DMS114 treated with DMSO at 0.1 percent for 48 hours (cell line): ENCODE measurements around the gene CYP2S1.

Experiments used
- DNase-seq: peaks from one replicate; lab custom pipeline; 2025; ENCODE audit not compliant: unreplicated experiment; lab: John Stamatoyannopoulos, UW

Gene CYP2S1

DNA sequence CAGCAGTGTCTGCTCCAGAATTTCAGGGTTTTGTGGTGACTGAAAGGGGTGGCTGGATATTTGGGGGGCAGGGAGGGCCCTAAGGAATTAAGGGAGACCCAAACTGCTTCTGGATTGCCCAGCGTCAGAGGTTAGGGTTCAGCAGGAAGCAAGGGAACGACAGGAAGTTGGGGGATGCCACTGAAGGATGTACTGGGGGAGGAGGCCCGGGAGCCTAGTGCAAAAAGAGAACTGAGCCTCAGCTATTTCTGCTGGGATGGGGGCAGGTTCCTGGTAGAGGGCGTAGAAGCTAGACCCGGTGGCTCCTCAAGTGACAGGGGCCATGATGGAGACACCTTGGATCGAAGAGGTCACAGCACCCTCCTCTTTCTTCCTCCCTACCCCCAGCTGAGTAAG is 1.1 kb downstream of the CYP2S1 start:
- DNase-seq, result no peak

DNA sequence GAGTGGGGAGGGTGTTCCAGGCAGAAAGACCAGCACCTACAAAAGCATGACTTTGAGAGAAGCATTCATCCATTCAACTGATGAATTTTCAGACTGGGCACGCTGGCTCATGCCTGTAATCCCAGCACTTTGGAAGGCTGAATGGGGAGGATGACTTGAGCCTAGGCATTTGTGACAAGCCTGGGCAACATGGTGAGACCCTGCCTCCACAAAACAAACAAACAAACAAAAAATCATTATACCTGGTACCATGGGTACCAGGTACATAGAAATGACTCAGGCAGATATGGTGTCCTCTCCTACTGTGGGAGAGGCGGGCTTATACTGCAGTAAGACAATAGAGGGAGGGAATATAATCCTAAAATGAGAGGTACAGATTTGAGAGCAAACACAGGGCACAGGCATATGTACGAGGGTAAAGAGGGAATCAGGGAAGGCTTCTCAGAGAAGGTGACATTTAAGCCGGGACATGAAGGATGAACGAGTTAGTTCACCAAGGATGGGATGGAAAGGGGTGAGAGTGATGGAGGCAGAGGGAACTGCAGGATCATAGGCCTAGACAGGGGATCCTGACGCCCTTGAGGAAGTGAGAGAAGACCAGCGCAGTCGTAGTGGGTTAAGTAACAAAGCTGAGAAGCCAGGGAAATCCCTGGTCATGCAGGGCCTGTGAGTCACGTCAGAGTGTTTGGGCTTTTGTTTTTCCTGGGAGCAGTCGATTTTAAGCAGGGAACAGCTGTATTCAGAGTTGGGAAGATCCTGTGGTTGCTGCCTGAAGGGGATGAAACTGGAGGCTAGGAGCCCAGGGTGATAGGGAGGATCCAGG is 2.9 kb downstream of the CYP2S1 start:
- no peak for DNase-seq

DNA sequence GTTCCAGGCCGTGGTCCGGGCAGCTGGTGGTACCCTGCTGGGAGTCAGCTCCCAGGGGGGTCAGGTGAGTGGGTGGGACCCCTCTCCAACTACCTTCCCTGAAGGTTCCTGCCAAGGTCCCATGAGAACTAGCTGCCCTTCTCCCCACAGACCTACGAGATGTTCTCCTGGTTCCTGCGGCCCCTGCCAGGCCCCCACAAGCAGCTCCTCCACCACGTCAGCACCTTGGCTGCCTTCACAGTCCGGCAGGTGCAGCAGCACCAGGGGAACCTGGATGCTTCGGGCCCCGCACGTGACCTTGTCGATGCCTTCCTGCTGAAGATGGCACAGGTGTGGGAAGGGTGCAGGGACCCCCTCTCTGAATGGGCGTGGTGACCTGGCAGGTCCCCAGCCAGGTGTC is 5.5 kb downstream of the CYP2S1 start:
- no peak for DNase-seq

DNA sequence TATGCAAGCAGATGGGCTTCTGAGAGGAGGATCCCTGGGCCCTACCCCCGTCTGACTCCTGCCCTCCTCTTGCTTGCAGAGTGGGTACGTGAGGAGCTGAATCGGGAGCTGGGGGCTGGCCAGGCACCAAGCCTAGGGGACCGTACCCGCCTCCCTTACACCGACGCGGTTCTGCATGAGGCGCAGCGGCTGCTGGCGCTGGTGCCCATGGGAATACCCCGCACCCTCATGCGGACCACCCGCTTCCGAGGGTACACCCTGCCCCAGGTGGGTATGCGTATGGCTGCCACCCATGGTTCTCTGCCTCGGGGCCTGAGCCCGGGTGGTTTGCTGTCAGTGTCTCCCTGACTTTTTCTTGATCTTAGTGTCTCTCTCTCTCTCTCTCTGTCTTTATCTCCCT is 10.4 kb downstream of the CYP2S1 start:
- no peak for DNase-seq

DNA sequence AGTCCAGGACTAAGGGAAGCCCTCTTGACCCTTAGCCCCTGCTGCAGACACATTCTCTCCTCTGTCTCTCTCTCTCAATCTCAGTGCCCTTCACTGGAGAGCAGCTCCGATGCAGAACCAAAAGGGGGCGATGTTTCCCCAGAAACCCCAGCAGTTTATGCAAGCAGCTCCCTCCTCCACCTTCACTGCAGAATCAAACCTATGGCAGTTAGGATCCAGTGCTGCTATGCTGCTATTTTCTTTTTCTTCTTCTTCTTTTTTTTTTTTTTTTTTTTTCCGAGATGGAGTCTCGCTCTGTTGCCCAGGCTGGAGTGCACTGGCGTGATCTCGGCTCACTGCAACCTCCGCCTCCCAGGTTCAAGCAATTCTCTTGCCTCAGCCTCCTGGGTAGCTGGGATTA is 11.3 kb downstream of the CYP2S1 start:
- peak; percentile 63 for DNase-seq

DNA sequence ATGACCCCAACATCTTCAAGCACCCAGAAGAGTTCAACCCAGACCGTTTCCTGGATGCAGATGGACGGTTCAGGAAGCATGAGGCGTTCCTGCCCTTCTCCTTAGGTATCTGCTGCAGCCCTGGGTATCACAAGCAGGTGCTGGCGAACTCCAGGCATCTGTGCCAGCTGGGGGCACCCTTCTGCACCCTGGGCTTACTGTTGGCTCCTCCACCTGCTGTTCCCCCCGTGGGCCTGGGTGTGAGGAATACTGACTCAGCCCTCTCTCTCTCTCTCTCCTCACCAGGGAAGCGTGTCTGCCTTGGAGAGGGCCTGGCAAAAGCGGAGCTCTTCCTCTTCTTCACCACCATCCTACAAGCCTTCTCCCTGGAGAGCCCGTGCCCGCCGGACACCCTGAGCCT is 13.0 kb downstream of the CYP2S1 start:
- no peak for DNase-seq

DNA sequence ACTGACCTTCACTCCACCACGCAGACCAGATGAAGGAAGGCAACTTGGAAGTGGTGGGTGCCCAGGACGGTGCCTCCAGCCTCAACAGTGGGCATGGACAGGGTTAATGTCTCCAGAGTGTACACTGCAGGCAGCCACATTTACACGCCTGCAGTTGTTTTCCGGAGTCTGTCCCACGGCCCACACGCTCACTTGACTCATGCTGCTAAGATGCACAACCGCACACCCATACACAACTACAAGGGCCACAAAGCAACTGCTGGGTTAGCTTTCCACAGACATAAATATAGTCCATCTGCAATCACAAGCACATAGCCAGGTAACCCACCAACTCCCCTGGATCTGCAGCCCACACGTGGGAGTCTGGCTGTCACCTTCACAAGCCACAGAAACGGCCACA is 13.4 kb downstream of the CYP2S1 start:
- DNase-seq, result no peak

DNA sequence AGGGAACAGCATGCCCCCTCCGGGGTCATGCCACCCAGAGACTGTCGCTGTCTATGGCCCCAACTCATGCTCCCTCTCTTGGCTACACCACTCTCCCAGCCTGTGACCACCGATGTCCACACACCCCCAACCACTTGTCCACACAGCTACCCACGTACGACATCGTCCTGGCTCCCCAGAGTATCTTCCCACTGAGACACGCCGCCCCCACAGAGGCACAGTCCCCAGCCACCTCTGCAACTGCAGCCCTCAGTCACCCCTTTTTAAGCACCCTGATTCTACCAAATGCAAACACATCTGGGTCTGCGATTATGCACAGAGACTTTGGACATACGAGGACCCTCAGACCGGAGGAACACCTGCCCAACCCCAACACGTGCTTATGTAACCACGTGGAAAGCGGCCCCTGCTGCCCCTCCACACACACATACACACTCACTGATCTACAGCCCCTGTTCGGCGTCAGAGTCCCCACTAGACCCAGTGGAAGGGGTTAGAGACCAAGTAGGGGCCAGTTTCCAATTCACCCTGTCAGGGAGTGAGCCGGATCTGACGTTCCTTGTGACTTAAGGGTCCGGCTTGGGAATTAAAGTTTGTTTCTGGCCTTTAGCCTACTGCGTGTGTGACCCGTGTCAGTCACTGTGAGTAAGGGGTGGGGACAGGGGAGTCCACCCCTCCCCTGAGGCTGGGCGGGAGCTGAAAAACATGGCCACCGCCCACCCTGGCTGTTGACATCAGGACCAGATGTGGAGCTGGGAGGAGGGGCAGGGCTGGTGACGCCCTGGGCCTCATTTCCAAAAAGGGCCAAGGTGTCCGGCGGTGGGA is 14.1 kb downstream of the CYP2S1 start:
- DNase-seq, result no peak

DNA sequence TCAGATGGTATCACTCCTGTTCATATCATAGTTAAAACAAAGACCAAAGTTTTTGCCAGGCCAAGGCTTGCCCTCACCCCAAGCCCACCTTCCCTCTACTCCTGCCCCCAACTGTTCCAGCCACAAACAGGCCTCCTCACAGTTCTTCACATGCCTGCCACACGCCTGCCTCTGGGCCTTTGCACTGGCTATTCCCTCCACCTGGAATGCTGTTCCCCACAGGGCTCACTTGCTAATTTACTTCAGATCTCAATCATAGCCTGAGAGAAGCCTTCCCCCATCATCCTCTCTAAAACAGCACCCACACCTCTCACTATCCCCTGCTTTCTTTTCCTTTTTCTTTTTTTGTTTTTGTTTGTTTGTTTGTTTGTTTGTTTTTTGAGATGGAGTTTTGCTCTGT is 21.1 kb downstream of the CYP2S1 start:
- no peak for DNase-seq

DNA sequence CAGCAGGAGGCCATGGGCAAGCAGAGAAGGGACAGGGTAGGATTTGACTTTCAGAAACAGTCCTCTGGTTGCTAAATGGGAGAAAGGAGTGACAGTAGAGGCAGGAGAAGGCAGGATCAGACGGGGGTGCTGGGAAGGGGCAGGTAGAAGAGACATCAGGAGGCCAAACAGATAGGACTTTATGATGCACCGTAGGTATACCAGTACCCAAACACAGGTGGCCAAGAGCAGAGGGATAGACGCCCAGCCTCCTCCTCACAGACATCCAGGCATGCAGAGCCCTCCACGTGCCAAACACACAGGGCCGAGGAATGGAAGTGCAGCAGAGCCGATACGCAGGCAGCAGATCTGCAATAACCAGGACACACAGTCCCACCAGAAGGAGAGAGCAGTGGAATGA is 24.7 kb downstream of the CYP2S1 start:
- DNase-seq, result no peak

DNA sequence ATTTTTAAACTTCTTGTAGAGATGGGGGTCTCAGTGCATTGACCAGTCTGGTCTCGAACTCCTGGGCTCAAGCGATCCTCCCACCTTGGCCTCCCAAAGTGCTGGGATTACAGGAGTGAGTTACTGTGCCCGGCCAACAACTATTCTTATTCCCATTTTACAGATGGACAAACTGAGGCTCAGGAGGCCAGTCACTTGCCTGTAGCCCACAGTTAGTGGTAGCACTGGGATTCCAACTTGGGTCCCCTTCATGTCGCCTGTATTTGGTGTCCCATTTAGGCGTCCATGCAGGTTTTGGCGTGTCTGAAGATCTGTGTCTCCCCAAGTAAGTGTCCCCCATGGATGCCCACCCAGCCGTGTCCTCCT is 25.2 kb downstream of the CYP2S1 start:
- DNase-seq, result no peak

DNA sequence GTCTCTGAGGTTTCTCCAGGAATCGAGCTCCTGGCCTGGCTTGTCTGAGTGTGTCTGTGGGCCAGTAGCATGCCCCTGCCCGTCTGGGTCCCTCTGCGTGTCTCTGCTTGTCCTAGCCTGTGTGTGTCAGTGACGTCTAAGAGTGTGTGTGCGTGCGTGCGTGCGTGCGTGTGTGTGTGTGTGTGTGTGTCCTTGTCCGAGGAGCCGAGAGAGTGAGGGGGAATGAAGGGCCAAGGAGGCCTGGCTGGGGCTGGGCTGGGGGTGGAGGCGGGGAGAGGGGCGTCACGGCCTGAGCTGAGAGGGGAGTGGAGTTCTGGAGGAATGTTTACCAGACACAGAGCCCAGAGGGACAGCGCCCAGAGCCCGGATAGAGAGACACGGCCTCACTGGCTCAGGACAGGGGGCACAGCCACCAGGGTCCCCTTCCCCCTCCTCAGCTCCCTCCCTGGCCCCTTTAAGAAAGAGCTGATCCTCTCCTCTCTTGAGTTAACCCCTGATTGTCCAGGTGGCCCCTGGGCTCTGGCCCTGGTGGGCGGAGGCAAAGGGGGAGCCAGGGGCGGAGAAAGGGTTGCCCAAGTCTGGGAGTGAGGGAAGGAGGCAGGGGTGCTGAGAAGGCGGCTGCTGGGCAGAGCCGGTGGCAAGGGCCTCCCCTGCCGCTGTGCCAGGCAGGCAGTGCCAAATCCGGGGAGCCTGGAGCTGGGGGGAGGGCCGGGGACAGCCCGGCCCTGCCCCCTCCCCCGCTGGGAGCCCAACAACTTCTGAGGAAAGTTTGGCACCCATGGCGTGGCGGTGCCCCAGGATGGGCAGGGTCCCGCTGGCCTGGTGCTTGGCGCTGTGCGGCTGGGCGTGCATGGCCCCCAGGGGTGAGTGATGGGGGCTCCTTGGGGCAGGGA is 25.8 kb downstream of the CYP2S1 start, which contains the start of gene AXL:
AXL (plus strand) TSS at position 609 of the 893 bp plus-strand sequence; CDS start at position 779, 170 bp downstream.
- DNase-seq, result peak; percentile 38

DNA sequence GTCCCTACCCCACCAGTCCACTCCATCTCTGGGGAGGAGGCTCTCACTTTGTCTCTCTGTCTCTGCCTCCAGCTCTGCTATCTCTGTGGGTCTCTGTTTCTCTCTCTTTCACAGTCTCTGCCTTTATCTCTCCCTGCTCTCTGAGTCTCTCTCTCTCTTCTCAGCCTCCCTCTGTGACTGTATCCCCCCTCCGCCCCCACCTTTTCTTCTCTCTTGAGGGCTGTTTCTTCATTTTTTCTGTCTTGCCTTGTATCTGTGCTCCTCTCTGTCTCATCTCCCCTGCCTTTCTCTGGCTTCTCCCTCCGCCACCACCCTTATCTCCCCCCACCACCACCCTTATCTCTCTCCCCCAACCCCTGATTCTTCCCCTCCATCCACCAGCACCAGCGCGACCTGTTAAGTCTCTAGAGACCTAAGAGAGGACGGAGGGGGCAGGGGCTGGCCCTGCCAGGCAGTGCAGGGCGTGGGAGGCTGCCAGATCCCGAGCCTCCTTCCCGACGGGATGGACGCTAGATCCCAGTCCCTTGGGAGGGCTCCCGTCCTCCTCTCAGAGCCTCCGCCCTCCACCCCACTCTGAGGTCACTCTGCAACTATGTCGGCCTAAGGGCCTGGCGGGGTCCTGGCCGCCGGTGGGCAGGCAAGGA is 27.0 kb downstream of the CYP2S1 start:
- no peak for DNase-seq

DNA sequence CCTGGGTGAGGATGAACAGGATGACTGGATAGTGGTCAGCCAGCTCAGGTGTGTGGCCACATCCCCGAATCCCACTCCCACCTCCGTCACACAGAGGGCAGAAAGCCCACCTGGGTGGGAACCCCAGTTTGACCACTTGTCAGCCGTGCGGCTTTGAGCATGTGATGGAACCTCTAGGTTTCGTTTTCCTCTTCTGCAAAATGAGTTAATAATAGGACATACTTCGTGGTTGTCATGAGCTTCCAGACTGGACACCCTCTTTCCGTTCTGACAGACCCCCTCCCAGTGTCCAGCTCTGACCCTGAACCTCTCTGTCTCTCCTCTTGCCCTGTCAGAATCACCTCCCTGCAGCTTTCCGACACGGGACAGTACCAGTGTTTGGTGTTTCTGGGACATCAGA is 27.8 kb downstream of the CYP2S1 start:
- no peak for DNase-seq

DNA sequence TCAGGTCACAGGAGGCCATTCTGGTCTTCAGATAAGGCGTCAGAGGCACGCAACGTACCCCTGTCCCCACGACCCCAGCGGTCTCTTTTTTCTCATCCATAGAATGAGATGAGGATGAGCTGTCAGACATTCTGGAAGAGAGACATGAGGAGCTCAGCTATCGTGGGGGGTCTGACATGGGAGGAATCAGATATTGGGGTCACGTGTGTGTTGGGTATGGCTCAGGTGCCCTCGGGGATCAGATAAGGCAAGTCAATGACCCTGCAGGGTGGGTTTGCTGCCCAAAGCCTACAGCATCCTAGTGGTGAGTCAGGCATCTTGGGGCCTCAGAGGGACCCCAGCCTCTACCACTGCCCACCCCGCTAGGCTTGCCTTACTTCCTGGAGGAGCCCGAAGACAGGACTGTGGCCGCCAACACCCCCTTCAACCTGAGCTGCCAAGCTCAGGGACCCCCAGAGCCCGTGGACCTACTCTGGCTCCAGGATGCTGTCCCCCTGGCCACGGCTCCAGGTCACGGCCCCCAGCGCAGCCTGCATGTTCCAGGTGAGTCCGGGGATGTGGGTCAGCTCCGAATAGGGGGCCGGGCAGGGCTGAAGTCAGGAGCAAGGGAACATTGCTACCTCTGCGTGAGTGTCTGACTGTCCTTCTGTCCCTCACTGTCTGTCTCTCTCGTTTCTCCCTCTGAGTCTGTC is 28.6 kb downstream of the CYP2S1 start:
- DNase-seq, result no peak

DNA sequence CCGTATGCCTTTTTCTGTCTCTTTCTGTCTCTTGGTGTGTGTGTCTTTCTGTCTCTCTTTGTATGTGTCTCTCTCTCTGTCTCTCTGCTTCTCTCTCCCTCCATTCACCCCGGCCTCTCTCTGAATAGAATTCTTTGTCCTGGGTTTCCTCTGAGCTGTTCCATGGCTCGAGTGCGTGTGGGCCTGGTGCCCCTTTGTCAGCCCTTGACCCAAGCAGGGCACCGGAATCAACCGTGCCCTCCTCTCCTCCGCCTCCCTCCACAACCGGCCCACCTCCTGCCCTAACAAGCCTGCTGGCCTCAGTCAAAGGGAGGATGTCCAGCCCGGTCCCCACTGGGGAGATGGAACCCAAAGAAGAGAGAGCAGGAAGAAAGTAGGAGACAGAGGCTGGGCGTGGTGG is 29.2 kb downstream of the CYP2S1 start:
- DNase-seq, result no peak

DNA sequence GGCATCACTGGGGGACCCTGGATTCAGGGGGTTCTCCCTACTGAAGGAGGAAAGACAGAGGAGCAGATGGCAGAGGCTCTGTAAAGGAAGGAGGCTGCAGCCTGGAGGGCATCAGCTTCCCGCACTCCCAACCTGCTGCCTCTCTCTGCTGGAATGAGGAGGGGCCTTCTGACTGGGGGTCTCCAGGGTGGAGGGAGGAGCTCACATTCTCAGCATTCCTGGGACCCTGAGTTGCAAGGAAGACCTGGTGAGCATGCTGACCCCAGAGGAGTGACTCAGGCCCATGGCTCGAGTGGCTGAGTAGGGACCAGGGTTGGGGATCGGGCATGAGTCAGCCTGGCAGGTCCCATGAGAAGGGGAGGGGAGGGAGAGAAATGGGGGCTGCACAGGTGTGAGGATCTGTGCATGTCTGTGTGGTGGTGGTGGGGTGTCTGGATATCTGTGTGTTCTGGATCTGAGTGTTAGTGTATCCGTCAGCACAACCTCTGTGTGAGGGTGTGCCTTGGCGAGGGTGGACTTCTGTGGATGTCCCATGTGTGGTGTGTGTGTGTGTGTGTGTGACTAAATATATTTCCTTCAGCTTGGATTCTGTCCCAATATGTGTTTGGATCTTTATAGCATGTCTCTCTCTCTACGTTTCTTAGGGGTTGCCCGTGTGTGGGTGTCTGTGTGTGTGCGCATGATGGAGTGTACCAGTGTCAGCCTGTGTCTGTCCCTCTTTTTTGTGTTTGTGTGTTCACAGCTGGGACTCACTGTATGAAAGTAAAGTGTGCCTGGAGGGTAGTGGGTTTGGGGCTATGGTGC is 30.6 kb downstream of the CYP2S1 start:
- no peak for DNase-seq

DNA sequence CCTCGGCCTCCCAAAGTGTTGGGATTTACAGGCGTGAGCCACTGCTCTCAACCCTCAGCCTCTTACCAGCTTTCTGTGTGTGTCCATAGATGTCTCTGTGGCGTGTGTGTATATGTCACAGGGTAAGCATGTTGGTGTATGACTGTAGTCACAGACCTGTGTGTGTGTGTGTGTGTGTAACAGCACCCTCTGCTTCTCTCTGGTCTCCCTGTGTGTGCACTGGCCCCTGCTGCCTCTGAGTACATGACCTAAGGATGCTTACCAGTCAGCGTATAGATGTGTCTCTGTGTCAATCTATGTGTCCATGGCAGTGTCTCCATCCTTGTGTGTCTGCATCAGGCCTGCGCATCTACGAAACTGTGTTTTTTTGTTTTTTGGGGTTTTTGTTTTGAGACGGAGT is 31.6 kb downstream of the CYP2S1 start:
- no peak for DNase-seq

DNA sequence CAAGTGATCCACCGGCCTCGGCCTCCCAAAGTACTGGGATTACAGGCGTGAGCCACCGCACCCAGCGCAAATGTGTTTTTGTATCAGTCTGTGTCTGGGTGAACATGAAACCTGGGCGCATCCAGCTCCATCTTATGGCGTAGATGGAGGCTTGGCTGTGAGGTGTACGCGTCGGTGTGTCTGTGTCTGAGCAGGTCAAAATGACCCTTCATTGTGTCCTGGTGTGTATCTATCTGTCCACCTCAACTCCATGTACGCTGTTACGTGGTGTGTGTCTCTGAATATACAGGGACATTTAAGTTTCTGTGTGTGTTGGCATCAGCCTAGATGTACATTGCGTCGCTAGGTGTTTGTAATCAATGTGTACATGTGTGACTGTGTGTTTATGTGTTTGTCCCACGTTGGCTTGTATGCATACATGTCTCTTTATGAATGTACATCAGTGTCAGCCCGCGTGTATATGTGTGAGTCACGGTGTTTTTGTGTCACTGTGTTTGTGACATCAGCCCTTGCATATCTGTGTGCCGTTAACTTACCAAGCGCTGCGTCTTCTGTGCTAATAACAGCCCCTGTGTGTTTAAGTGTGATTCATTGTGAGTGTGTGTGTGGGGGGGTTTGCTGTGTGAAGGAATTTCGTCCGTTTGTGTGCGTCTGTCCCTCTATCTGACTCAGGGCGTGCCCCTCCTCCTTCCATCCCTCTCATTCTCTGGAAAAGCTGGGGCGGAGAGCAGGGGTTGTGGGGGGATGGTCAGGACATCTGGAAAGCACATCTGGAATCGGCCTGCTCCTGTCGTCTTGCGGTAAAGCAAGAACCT is 32.4 kb downstream of the CYP2S1 start:
- DNase-seq, result no peak
